Sigmoid colon (tissue), 4 donors: ENCODE data around the gene KCNT1.

ENCODE experiments used
- CTCF ChIP-seq, 4 experiments: fragments of 450-650 bp in 3 of 4; fragments of 200-600 bp in 1 of 4; IDR thresholded peaks; one replicate each; pipeline ENCODE4 v1.5.1; 2016 to 2019; ENCODE audit warnings: antibody characterized with exemption in 4 of 4, mild to moderate bottlenecking in 3 of 4, moderate library complexity in 2 of 4
- EP300 ChIP-seq, 4 donors: sonication (generic); formaldehyde crosslinking; IDR thresholded peaks; one replicate each; pipeline ENCODE4 v1.6.1; 2017; ENCODE audit warnings: antibody characterized with exemption in 4 of 4
- POLR2A ChIP-seq, 2 donors: fragments of 450-650 bp; IDR thresholded peaks; one replicate each; pipeline ENCODE4 v1.6.1; 2016; ENCODE audit warnings: antibody characterized with exemption in 2 of 2, mild to moderate bottlenecking in 2 of 2, moderate library complexity in 2 of 2
- POLR2AphosphoS5 ChIP-seq, 4 donors: sonication (generic); formaldehyde crosslinking; IDR thresholded peaks; one replicate each; pipeline ENCODE4 v1.6.1; 2017; ENCODE audit warnings: antibody characterized with exemption in 4 of 4

GRCh38 chr9:135816651-135816970 is 114.6 kb downstream of the KCNT1 start:
- TF ChIP-seq CTCF (IDR thresholded peaks at IDR 0.05) = no peak
- TF ChIP-seq POLR2A (IDR thresholded peaks at IDR 0.05) = no peak
- no peak for TF ChIP-seq POLR2AphosphoS5 (IDR thresholded peaks at IDR 0.05)
- TF ChIP-seq EP300 (IDR thresholded peaks at IDR 0.05) = no peak
